Adrenal gland (tissue), 5 donors: ENCODE results near the gene GABRB3.

ENCODE experiments used
- POLR2A ChIP-seq, 2 donors: fragments of 450-650 bp; IDR thresholded peaks; one replicate each; pipeline ENCODE4 v1.6.1; 2017; ENCODE audit warnings: antibody characterized with exemption in 2 of 2, mild to moderate bottlenecking in 2 of 2, moderate library complexity in 1 of 2
- TF ChIP-seq, protein P1 (sequence below), 6 experiments: fragments of 450-650 bp in 4 of 6; fragments of 200-600 bp in 2 of 6; sonication (generic) in 1 of 6; IDR thresholded peaks; 1 replicate in 5 of 6; 2 replicates in 1 of 6; pipeline versions ENCODE4 v1.5.1 to v1.8.0; 2016 to 2021; ENCODE audit warnings: antibody characterized with exemption in 6 of 6, mild to moderate bottlenecking in 2 of 6, moderate library complexity in 1 of 6
- donor health status: DM: no; HTN: no; CAD: no.

GRCh38 chr15:26635105-26635504, 137.8 kb downstream of the GABRB3 start:
- TF ChIP-seq, protein P1, sequence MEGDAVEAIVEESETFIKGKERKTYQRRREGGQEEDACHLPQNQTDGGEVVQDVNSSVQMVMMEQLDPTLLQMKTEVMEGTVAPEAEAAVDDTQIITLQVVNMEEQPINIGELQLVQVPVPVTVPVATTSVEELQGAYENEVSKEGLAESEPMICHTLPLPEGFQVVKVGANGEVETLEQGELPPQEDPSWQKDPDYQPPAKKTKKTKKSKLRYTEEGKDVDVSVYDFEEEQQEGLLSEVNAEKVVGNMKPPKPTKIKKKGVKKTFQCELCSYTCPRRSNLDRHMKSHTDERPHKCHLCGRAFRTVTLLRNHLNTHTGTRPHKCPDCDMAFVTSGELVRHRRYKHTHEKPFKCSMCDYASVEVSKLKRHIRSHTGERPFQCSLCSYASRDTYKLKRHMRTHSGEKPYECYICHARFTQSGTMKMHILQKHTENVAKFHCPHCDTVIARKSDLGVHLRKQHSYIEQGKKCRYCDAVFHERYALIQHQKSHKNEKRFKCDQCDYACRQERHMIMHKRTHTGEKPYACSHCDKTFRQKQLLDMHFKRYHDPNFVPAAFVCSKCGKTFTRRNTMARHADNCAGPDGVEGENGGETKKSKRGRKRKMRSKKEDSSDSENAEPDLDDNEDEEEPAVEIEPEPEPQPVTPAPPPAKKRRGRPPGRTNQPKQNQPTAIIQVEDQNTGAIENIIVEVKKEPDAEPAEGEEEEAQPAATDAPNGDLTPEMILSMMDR (IDR thresholded peaks at IDR 0.05) = no peak
- TF ChIP-seq POLR2A (IDR thresholded peaks at IDR 0.05) = no peak
